Measurements from ENCODE around the gene REST.
A peak's percentile ranks its signal among the peaks of the same experiment; 100 is the strongest.
"Not testable (repeated sequence)": the region's sequence is repeated elsewhere in the genome, so short reads cannot be mapped to it uniquely, and the experiment has no call there.

REST gene

GRCh38 chr4:56907489-56908205 lies at the start of gene REST:
Gene REST (plus strand): TSS chr4:56907900. CDS start chr4:56910639, 2,739 bp downstream.
- peak; percentile 79 for DNase-seq

- DNase-seq: no peak
Observed at GRCh38 chr4:56859841-56860240, 47.9 kb upstream of the REST start.

DNA sequence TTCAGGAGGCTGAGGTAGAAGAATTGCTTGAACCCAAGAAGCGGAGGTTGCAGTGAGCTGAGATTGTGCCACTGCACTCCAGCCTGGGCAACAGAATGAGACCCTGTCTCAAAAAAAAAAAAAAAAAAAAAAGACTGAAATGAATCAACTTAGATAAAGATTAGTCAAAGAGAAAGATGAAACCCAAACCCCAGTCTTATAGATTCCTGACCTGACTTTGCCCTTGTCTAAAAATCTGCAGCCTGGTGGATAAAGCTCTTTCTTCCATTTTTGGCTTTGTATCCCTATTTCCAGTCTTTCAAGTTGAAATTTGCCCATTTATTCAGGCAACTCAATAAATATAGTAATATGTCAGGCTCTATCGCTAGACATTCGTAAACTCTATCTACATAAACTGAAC lies 46.9 kb upstream of the REST start:
- DNase-seq: no peak

DNA sequence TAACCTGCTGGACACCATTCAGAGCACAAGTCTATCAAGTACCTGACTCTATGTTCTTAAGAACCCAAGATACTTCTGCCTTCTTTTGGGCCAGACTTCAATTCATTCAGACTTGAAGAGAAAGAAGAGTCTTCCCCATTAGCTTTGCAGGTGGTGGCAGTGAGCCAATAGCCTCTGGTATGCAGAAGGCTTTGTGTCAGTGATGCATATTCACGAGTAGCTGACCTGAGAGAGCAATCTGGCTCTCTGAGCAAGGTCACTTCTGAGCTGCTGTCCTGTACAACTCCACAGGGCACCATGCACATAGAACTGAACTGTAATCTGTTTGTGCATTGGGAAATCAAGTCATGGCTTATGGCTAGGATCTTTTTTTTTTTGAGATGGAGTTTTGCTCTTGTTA lies 46.3 kb upstream of the REST start:
- DNase-seq: no peak

- no peak for DNase-seq
Observed at GRCh38 chr4:56863441-56864139, 44.1 kb upstream of the REST start.

- no peak for DNase-seq
Observed at GRCh38 chr4:56870946-56871345, 36.8 kb upstream of the REST start.

DNA sequence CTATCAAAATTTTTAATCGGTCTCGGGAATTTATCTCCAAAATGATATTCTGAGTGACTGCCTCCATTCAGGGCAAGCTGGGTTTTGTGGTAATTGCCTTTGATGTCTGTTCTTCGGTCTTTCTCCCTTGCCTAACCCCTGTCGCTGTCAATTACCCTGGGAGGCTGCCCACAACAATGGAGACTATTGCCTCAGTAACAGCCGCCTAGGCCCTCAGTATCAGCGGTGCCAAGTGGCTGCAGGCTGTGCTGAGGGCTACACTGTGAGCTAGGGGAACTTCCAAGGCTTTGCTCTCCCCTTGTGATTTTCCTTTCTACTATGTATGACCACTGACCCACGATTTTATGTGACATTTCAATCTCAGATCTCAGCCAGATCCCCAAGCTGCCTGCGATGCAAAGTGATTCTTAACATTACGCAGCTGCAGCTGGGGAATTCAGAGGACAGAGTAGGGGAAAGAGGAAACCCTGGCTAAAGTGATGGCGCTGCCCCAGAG lies 36.3 kb upstream of the REST start:
- DNase-seq: no peak

DNA sequence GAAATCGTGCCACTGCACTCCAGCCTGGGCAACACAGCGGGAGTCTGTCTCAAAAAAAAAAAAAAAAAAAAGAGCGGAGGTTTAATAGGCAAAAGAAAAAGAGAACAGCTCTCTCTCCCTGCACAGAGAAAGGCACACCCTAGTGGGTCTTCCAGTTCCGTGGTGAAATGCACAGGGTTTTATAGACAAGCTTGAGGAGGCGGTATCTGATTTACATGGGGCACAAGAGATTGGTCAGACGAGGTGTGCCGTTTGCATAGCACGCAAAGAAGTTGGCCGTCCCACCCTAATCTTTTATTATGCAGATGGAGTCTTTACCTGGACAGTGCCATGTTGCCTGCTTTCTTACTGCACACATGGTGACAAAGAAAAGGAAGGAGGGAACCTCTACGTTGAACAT lies 33.5 kb upstream of the REST start:
- peak; percentile 32 for DNase-seq

GRCh38 chr4:56874923-56875322 lies 32.8 kb upstream of the REST start:
- no peak for DNase-seq

- DNase-seq: no peak
Observed at GRCh38 chr4:56876264-56876663, 31.4 kb upstream of the REST start.

- no peak for DNase-seq
Observed at GRCh38 chr4:56879996-56880395, 27.7 kb upstream of the REST start.

DNA sequence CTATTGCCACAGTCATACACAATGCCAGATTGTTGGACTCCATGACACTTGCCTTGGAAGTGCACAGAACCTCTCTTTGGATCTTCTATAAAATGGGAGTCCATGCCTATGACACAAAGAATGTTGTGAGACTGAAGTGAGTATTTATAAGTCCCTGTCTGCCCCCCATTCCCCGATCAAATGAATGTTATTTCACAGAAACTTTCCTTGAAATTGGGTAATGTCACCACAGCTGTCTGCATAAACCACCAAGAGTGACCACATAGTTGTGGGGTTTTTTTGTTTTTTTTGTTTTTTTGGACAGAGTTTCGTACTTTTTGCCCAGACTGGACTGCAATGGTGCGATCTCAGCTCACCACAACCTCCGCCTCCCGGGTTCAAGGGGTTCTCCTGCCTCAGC lies 27.1 kb upstream of the REST start:
- DNase-seq: no peak

- DNase-seq: not testable (repeated sequence)
Observed at GRCh38 chr4:56884511-56884910, 23.2 kb upstream of the REST start.

- DNase-seq: peak; percentile 28
Observed at GRCh38 chr4:56892691-56893090, 15.0 kb upstream of the REST start.

DNA sequence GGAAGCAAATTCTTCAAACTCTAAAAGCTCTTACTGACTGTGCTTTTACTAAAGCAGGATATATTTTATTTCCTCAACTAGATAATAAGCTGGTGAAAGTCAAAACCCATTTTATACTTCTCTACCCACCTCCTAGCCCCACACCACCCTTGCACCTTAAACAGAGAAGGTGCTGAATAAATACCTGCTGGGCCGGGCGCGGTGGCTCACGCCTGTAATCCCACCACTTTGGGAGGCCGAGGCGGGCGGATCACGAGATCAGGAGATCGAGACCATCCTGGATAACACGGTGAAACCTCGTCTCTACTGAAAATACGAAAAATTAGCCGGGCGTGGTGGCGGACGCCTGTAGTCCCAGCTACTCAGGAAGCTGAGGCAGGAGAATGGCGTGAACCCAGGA lies 9.9 kb upstream of the REST start:
- not testable (repeated sequence) for DNase-seq

GRCh38 chr4:56900186-56900585 lies 7.5 kb upstream of the REST start:
- not testable (repeated sequence) for DNase-seq

DNA sequence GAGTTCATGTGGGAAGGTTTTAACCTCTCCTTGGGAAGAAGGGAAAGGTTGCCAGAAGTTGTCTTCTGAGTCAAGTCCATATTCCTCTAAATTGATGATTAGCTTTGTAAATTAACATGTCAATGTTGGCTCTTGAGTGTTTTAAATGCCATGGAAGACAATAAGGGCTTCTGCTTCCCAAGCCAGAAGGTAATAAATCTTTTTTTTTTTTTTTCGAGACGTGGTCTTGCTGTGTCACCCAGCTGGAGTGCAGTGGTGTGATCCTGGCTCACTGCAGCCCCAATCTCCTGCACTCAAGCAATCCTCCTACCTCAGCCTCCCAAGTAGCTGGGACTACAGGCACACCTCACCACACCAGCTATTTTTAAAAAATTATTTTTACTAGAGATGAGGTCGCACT lies 5.0 kb upstream of the REST start:
- no peak for DNase-seq

- no peak for DNase-seq
Observed at GRCh38 chr4:56905796-56906195, 1.9 kb upstream of the REST start.

DNA sequence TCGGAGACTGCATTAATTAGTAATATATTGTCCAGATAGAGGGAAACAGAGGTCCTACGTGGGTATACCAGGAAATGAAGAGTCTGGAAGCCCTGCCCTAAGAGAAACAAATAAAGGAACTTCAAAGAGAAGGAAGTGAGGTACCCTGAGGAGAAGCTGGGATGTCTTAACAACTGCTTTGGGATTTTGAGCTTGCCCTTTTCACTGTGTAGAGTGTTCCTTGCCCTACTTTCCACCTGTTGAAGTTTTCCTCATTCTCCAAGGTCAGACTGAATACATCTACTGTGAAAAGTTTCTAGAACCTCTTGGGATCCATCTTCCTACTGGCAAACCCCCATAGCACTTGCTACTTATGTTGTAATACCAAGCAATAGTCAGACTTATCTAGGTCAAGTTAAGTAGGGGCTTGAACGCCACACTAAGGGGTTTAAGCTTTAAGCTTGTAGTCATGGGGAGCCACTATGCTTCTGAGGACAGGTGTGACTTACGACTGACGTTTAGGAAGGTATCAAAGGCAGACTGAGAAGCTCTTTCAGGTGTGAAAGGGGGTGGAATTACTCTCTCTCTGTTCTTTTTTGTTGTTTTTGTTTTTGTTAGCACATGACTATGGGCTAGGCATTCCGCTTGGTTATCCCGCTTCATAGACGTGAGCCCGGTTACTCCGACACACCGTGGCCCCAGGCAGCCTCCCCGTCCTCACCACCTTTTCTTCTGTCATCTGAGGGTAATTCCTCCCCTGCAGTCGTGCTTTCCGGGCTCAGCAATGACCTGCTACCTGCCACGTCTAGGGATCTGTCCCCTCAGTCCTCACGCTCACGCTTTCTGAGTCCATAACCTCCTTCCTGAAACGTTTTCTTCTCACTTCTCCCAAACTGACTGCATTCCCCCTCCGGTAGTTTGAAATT lies 959 bp upstream of the REST start:
- DNase-seq: peak; percentile 36

DNA sequence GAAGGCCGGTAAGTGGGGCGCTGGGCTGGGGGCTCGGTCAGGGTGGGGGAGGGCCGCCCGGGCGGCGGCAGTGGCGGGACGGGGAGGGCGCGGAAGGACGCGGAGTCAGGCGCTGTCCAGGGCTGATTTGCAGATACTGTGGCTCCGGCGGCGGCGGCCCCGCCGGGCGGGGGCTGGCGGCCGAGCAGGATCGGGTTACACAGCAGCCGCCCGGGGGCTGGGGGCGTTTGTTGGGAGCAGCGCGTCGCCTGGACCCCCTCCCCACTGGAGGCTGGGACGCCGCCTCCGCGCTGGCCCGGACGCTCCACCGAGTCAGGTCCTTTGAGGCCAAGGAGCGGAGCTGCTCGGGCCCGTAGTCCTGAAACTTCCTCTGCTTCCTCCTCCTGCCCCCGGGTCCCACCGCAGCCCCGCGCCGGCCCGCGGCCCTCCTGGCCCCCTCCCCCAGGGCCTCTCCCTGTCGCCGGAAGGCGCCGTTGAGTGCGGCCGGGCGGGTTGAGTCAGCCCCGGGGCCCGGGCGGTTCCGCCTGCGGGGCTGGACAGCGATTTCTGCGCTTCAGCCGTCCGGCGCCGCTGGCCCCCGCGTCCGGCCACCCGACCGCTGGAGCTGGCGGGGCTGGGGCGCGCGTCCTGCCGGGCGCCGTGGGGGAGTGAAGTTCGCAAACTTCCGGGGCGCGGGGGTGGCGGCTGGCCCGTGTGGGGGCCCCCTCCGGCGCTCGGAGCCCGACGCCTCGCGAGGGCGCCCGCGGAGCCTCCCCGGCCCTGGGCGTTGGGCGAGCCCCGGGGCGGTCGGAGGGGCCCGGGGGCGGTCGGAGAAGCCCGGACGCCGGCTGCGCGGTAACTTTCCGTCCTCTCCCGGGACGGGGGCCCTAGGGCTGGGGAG lies 746 bp downstream of the REST start:
- DNase-seq: peak; percentile 91

- DNase-seq: peak; percentile 70
Observed at GRCh38 chr4:56909086-56909894, 1.6 kb downstream of the REST start.

Data from OCI-M1 (cell line).